ENCODE measurements around the gene MC1R. TPM values are rescaled to one million over a fixed set of nuclear protein-coding genes. Genes with fewer than 3 reads are reported as not detected.

Gene MC1R
- total and polyA plus RNA-seq, 2 experiments from 2014 or later, result 0.74 to 4.3 TPM

DNA sequence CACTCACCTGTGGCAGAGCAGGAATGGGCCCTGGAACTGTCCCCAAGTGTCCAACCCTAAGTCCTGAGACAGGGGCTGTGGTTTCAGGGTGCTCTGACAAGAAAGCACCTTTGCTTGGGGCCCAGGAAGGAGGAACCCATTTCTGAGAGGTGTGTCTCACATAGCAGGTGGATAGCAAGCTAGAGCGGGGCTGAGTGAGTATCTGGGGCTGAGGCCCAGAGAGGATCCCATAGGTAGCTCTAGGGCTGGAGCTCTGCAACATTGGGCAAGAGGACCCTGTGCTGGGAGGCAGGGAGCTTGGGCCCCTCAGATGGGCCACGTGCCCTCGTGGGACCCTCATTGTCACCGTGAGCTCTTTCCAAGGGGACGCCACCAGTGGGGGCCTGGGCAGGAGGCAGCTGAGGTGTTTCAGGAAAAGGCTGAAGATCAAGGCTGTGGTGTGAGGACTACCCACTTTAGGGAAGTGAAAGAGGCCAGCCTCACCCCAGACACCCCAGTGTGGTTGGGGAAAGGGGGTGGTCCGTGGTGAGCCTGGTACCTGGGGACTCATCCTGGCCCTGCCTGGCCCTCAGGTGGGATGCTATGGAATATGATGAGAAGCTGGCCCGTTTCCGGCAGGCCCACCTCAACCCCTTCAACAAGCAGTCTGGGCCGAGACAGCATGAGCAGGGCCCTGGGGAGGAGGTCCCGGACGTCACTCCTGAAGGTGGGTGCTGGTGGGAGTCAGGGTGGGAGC lies 35.2 kb downstream of the MC1R start (continued):
- TF ChIP-seq, protein P1, sequence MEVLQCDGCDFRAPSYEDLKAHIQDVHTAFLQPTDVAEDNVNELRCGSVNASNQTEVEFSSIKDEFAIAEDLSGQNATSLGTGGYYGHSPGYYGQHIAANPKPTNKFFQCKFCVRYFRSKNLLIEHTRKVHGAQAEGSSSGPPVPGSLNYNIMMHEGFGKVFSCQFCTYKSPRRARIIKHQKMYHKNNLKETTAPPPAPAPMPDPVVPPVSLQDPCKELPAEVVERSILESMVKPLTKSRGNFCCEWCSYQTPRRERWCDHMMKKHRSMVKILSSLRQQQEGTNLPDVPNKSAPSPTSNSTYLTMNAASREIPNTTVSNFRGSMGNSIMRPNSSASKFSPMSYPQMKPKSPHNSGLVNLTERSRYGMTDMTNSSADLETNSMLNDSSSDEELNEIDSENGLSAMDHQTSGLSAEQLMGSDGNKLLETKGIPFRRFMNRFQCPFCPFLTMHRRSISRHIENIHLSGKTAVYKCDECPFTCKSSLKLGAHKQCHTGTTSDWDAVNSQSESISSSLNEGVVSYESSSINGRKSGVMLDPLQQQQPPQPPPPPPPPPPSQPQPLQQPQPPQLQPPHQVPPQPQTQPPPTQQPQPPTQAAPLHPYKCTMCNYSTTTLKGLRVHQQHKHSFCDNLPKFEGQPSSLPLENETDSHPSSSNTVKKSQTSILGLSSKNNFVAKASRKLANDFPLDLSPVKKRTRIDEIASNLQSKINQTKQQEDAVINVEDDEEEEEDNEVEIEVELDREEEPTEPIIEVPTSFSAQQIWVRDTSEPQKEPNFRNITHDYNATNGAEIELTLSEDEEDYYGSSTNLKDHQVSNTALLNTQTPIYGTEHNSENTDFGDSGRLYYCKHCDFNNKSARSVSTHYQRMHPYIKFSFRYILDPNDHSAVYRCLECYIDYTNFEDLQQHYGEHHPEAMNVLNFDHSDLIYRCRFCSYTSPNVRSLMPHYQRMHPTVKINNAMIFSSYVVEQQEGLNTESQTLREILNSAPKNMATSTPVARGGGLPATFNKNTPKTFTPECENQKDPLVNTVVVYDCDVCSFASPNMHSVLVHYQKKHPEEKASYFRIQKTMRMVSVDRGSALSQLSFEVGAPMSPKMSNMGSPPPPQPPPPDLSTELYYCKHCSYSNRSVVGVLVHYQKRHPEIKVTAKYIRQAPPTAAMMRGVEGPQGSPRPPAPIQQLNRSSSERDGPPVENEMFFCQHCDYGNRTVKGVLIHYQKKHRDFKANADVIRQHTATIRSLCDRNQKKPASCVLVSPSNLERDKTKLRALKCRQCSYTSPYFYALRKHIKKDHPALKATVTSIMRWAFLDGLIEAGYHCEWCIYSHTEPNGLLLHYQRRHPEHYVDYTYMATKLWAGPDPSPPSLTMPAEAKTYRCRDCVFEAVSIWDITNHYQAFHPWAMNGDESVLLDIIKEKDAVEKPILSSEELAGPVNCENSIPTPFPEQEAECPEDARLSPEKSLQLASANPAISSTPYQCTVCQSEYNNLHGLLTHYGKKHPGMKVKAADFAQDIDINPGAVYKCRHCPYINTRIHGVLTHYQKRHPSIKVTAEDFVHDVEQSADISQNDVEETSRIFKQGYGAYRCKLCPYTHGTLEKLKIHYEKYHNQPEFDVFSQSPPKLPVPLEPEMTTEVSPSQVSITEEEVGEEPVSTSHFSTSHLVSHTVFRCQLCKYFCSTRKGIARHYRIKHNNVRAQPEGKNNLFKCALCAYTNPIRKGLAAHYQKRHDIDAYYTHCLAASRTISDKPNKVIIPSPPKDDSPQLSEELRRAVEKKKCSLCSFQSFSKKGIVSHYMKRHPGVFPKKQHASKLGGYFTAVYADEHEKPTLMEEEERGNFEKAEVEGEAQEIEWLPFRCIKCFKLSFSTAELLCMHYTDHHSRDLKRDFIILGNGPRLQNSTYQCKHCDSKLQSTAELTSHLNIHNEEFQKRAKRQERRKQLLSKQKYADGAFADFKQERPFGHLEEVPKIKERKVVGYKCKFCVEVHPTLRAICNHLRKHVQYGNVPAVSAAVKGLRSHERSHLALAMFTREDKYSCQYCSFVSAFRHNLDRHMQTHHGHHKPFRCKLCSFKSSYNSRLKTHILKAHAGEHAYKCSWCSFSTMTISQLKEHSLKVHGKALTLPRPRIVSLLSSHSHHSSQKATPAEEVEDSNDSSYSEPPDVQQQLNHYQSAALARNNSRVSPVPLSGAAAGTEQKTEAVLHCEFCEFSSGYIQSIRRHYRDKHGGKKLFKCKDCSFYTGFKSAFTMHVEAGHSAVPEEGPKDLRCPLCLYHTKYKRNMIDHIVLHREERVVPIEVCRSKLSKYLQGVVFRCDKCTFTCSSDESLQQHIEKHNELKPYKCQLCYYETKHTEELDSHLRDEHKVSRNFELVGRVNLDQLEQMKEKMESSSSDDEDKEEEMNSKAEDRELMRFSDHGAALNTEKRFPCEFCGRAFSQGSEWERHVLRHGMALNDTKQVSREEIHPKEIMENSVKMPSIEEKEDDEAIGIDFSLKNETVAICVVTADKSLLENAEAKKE (CRISPR knock-in tag; IDR thresholded peaks at IDR 0.05), result no peak

DNA sequence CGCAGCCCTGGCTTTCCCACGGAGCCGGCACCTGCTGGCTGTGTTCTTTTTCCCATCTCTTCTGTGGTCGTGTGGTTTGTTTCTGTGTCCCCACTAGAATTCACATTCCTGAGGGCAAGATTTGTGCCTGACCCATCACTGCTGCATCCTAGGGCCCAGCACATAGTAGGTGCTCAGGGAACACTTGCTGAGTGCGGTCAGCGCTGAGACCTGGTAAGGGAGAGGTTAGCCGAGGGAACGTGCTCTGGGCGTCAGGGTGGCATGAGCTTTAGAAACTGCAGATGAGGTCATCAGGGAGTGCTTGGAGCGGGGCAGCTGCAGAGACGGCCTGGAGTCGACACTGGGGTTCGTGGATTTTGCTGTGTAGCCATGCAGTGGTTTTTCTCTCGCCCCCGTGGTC lies 35.8 kb downstream of the MC1R start:
- peaks cover 18% of the 10 kb centered on the region for H3K27me3 Mint-ChIP-seq (ENCODE audit: insufficient read depth, low read depth, poor library complexity)

More for the DNA sequence above, 35.8 kb downstream of the MC1R start:
- Histone ChIP-seq H3K36me3 (ENCODE audit: insufficient read depth) (no peaks in the 10 kb centered on the region), H3K4me2 (no peak overlapping the region), H4K20me1 (replicated peaks; ENCODE audit: insufficient read depth) (no peaks in the 10 kb centered on the region; the same call in 1 of the 2 replicates), H3K79me2 (replicated peaks; ENCODE audit: insufficient read depth) (no peaks in the 10 kb centered on the region), H3K27me3 (ENCODE audit: insufficient read depth) (peaks cover 4% of the 10 kb centered on the region; the same call in 1 of the 2 replicates), H3K27ac (ENCODE audit: low read depth) (no peak overlapping the region), H3K9me2 (ENCODE audit: insufficient read depth) (no peaks in the 10 kb centered on the region), H3K4me1 (ENCODE audit: insufficient read depth) (no peaks in the 10 kb centered on the region), H3F3A (replicated peaks; ENCODE audit: low read depth) (no peaks in the 10 kb centered on the region), H3K4me3 (no peak overlapping the region), H2AFZ (no peak overlapping the region)
- no peak for TF ChIP-seq EZH2phosphoT487 (IDR thresholded peaks at IDR 0.05; ENCODE audit: unreplicated experiment)
- TF ChIP-seq JUNB (IDR thresholded peaks at IDR 0.05; ENCODE audit: unreplicated experiment), result no peak
- TF ChIP-seq EZH2 (IDR thresholded peaks at IDR 0.05; ENCODE audit: low read depth, unreplicated experiment), result no peak
- TF ChIP-seq, protein P2, sequence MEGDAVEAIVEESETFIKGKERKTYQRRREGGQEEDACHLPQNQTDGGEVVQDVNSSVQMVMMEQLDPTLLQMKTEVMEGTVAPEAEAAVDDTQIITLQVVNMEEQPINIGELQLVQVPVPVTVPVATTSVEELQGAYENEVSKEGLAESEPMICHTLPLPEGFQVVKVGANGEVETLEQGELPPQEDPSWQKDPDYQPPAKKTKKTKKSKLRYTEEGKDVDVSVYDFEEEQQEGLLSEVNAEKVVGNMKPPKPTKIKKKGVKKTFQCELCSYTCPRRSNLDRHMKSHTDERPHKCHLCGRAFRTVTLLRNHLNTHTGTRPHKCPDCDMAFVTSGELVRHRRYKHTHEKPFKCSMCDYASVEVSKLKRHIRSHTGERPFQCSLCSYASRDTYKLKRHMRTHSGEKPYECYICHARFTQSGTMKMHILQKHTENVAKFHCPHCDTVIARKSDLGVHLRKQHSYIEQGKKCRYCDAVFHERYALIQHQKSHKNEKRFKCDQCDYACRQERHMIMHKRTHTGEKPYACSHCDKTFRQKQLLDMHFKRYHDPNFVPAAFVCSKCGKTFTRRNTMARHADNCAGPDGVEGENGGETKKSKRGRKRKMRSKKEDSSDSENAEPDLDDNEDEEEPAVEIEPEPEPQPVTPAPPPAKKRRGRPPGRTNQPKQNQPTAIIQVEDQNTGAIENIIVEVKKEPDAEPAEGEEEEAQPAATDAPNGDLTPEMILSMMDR (conservative IDR thresholded peaks at IDR 0.05; ENCODE audit: low read depth in 2 of 2), result no peak
- DNase-seq (ENCODE audit: low spot score) (no peak), ATAC-seq (no peak)
- Mint-ChIP-seq H3K9me3 (no peaks in the 10 kb centered on the region), H3K4me3 (no peak overlapping the region; the same call in 2 of the 3 replicates), H3K36me3 (ENCODE audit: low read depth) (peaks cover 19% of the 10 kb centered on the region), H3K27ac (no peak overlapping the region), H3K4me1 (peaks cover 9% of the 10 kb centered on the region)

Data from GM23338 (cell line).